HG03103 (cell line): ENCODE data around the gene ITGA6.

Experiments used
- ATAC-seq: cut with Tn5 transposase; IDR thresholded peaks from one replicate; pipeline ENCODE4 v1.9.1; 2021; ENCODE audit warnings: low read depth; ENCODE audit not compliant: unreplicated experiment

The ITGA6 gene

DNA sequence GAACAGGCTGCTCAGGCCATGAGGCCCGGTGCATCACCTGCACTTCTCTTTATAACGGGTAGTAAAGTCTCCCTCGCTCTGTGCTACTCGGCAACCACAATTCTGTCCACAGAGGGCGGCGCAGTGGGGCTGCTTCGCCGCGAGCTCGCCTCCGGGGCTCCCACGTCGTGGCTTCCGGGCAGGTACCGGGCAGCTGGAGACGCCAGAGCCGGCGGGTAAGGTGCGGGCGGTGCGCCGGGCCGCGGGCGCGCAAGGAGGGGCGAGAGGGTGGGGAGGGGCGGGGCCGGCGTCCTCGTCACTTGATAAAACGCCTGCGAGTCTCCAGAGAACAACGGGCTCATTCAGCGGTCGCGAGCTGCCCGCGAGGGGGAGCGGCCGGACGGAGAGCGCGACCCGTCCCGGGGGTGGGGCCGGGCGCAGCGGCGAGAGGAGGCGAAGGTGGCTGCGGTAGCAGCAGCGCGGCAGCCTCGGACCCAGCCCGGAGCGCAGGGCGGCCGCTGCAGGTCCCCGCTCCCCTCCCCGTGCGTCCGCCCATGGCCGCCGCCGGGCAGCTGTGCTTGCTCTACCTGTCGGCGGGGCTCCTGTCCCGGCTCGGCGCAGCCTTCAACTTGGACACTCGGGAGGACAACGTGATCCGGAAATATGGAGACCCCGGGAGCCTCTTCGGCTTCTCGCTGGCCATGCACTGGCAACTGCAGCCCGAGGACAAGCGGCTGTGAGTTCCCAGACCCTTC, at the start of gene ITGA6:
ITGA6 (plus strand) TSS at position 331 of the 734 bp plus-strand sequence.
- no peak for ATAC-seq

DNA sequence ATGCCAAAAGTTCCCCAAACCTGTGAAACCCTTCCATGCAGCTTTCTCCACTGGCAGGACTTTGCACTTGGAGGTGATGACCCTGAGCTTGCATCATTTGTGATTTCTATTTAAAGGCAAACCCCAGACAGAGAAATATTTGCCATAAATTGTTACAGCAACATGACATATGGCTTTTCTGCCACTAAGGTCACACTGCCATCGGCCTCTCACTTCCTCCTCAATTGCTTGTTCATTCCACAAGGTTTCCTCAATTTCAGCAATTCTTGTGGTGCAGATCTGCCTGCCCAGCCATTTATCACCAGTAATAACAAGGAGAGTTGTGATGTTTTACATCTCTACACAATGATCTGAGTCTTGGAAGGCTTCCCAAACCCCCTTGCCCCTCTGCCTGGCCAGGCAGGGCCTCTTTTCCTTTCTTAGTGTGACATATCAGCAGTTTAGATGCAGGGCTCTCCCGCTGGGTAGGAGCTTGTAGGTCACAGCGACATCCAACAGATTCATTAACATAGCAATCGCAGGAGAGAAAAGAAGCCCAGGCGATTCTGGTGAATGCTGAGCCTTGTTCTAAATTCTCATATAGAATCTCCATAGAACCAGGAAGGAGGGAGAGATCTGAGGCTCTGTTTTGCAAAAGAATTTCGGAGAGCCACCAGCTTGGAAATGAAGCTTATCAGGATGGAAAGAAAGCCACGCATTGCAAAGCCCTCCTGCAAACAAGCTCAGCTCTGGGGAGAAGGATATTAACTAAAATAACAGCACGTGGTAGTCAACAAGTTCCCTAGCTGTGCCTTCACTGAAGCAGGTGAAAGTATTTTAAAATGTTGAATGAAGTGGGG, 46.7 kb upstream of the ITGA6 start:
- ATAC-seq, result no peak

DNA sequence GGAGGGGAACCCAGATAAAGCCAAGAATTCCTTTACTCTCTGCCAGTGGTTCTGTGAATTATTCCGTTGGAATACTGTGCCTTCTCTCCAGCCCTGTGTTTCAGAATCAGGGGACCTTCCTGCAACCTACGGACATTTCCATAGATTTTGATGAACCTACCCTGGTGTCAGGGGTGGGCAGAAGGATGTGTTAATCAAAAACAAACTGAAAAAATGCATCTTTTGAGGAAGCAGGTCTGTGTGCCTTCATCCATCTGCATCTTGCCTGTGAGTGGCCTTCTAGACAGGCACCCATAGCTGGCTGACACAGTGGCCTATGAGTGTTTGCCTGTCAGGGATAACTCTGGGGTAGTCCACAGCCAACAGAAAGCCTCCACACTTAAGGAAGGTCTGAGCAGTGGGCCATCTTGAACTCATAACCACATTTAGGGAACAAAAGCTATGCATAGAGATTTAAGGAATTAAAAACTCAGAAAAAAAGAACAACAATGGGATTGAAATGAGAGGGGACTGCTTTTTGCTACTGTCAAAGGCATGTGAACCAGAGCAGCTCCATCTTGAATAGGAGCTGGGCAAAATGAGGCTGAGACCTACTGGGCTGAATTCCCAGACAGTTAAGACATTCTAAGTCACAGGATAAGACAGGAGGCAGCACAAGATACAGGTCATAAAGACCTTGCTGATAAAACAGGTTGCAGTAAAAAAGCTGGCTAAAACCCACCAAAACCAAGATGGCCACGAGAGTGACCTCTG, 45.9 kb upstream of the ITGA6 start:
- ATAC-seq, result no peak

DNA sequence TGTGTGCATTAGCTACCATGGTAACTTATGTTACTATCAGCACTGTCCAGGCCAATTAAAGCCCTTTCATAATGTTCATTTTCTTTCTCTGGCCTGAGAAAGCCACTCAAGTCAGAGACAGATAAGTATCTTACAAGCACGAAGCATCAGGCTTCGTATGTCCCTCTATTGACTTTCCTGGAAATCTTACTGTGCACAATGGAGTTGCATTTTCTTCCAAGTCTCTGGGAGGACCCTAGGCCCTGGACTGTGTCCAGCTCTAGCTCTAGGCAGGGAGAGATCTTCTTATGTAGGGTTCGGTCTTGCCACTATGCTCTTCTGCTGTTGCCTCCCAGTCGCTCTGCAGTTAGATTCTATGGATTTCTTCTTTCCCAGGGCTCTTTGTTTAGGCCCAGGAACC, 40.0 kb upstream of the ITGA6 start:
- no peak for ATAC-seq

DNA sequence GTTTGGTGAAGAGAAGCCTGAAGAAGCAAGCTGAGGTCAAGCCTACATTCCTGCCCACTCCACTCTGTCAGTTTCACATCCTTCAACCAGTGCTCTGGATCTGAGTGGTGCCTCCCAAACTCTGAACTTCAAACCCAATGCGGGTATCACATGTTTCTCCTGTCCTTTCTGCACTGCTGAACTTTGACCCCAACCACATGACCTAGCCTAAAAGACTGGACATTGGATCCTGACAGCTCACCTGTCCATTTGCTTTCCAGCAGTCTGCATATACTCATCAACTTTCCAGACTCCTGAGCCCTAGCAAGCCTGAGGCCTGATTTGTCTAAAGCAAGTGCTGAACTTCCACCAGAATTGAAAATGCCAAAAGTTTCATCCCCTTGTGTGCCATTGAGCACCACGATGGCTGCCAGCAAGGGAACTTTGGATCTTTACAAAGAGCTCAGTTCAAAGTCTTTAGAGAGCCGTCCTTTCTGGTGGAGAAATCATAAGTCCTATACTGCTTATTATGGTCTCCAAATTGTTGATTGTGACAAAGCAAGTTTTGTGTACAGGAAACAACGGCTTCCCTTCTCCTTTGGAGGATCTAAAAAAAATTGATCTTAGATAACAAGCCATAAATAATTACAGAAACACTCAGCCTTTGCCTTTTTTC, 37.6 kb upstream of the ITGA6 start:
- ATAC-seq, result no peak

DNA sequence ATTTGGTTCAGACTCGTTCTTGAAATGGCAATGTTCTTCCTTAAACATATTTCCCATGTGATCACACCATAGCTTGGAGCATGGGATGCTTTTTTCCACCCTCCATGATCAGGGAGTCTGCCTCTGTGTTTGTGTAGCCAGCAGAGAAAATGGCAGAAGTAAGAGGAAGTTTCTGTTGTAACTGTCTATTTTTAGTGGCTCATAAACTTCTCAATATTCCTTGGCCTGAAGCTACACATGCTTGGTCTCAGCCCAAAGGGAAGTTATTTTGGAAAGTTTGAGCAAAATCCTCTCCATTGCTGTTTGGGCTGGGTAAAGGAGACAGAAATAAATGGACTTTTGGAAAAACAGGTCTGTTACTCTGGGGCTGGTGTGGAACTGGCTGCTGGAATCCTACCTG, 33.4 kb upstream of the ITGA6 start:
- no peak for ATAC-seq

DNA sequence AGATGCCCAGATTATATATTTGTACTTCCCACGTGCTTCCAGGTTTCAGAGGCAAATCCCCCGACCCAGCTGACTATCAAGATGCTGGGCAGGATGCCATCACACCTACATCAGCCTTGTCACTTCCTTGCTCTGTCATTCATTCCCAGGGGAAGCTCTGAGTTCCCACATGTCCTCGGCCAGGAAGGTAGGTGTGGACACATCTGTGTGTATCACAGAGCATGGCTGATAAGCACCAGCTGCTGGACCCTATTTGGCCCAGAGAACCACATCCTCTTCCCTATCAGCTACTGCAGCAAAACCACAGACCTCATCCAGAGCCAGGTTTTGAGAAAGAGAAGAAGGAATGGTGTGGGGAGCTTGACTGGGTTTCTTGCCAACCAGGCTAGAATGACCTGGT, 31.9 kb upstream of the ITGA6 start:
- ATAC-seq, result no peak

DNA sequence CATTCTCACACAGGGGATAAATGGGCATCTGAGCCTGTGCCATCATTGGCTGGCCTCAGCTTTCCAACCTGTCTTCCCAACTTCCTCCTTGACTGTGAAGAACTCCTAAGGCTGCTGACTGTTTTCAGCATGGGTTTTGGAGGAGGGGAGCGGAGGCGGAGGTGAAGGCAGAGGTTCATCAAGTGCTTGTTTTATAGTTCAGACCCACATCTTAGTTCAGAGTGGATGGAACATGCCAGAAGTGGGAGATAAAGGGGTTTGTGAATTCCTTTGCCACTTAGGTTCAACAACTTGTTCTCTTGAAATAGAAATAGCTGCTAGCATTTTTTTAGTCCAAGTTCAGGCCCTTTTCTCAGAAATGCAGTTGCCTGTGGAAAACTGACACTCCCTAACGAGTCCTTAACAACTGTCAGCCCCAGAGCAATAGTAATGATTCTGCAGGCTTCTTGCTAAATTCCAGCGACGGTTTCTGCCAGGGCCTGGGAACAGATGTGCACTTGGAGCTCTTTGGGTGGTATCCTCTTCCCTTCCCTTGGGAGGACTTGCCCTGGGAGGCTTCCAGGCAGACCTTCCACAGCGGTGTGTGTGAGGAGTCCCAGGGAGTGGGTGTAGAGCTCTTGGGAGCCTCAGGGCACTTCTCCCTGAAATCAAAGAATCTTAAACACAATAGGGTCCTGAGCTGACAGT, 30.1 kb upstream of the ITGA6 start:
- no peak for ATAC-seq

DNA sequence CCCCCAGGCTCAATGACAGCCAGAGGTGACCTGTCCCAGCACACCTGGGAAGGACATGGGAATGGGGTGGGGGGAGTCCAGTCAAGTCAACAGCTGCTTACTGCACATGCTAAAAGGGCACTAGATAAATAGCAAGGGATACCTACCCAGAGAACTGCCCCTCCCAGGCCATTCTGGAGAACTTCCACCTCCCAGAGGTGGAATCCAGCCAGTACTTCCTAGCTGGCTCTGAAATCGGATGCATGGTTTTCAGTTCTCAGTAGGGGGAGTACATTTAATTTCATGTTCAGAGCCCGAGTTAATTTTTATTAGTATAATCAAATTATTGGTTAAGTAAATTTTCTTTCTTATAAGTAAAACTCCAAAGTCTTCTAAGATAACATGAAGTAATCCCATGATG, 28.9 kb upstream of the ITGA6 start:
- no peak for ATAC-seq

DNA sequence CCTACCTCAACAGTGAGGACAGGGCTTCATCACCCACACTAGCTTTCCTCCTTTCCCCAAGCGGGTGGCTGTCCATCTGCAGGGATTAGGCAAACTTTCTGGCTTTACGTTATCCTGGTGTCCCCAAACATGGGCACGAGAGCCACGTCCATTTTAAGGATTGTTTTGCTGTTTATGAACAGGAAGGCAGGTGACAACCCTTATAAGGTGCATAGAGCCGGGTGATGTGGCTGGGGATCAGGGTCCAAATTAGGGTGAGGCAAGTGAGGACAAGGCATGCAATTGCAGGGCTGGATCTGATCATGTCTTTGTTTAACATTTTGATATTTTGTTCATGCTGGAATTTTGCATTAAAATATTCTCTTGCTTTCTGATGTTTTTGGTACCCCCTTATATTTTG, 27.6 kb upstream of the ITGA6 start:
- no peak for ATAC-seq

DNA sequence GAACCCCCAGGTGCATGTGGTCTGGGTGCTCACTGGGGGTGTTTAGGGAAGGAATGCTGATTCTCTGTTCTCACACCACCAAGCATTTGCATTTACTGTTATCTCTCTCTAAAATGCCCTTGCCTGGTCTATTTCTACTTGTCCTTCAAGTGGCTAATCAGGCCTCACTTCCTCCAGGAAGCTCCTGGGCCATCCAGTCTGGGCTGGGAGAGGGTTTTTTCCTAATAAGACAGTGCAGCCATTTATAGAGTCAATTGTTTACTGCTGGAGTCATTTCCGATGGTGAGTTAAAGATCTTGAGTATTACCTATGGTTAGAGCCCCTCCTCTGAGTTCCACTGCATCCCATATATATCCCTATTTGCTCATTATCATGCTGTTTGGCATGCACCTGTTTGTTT, 25.2 kb upstream of the ITGA6 start:
- no peak for ATAC-seq

DNA sequence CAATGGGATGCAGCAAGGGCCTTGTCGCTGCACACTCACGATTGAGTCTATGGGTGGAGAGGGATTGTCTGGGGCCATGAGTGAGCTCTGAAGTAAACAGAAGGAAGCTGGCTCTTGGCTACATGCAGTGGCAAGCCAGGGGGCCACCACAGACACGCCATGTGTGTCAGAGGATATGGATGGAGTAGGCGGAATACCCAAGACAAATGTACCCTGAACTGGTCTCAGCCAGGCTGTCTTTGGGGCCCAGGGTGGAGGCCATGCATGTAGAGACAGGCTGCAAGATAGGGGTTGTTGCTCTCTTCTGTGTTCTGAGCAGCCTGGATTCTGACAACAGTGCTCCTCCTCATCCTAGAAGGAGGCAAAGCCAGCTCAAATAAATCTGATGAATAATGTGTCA, 24.0 kb upstream of the ITGA6 start:
- no peak for ATAC-seq

DNA sequence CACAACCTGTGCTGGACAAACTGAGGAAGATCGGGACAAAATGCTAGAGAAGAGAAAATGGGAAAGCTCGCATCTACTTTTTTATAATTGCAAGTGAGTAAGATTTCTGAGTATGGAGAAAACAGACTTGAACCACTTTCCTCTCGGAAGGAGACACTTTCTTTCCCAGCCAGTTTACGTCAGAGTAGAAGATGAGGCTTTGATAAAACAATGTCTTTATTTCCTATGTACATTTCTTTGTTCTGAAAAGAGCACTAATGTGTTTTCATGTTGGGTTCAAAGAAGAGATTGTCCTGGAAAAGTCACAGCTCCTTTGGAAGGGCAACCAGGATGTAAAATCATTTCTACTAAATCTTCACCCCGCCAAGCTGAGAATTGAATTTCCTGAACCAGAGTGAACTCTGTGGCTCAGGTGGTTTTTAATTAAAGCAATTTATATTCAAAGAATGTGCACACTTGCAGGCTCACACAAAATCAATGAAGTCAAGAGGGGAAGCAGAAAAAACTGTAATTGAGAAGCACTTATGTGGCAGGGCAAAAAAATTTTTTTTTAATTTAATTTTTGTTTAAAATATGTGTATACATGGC, 23.4 kb upstream of the ITGA6 start:
- no peak for ATAC-seq

DNA sequence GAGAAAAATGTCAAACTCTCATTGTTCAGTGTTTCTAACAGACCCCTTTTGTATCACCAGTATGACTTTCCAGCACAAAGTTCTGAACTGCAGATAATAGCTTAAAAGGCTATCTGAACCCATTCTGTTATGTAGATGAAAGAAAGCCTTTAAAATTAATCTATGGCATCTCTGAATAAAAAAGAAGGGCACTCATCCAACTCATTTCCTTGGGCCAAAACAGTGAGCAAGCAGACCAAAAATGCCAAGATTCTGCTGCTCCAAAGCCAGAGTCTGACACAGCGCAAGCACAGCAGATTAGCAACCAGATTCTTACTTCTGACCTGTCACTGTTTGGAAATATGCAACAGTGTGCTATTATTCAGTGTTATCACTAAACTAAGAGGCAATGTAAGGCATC, 22.6 kb upstream of the ITGA6 start:
- ATAC-seq, result no peak

DNA sequence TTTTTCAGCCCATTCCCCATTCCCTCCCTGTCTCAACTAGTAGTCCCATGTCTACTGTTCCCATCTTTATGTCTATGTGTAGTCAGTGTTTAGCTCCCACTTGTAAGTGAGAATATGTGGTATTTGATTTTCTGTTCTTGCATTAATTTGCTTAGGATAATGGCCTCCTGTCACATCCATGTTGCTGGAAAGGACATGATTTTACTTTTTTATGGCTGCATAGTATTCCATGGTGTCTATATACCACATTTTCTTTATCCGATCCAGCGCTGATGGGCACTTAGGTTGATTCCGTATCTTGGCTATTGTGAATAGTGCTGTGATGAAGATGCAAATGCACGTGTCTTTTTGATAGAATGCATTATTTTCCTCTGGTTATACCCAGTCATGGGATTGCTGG, 21.7 kb upstream of the ITGA6 start:
- ATAC-seq, result no peak

DNA sequence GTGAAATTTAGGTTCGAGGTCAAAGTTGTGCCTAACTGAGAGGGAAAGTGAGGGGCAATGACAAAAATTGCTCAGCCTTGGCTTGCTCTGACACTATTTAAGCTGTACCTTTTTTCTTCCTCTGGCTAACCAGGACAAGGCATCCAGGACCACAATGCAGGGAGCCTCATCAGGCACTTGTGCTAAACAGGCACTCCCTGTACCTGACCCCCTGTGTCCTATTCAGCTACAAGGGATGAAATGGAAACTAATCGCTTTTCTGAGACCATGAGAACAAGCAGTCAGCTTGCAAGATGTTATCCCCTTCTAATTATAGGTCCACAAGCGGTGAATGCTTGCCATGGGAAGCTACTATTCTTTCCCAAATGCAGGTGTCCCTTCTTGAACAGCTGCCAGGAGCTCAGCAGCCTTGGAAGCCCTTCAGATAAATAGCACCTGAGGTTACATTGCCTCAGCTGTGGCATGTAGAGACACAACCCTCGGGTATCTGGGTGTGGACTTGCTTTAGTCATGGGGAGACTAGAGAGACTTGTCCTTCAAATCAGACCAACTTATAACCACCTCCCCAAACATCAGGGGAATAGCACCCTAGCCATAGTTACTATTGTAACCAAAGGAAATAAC, 19.1 kb upstream of the ITGA6 start:
- ATAC-seq, result no peak

DNA sequence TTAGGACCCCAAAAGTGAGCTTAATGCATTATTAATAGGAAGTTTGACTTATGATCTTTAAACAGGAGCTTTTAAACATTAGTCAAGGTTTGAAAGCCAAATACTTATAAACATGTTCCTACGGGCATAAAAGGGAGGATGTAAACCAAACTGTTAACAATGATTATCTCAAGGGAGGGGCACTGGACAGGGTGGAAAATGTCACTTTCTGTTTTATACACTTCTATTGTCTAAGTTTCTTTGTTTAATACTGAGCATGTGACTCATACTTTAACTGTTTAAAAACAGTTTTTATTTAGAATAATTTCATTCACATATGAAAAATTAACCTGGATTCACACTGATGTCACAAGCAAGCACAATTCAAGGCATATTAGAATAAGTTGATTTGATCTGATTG, 18.3 kb upstream of the ITGA6 start:
- no peak for ATAC-seq

DNA sequence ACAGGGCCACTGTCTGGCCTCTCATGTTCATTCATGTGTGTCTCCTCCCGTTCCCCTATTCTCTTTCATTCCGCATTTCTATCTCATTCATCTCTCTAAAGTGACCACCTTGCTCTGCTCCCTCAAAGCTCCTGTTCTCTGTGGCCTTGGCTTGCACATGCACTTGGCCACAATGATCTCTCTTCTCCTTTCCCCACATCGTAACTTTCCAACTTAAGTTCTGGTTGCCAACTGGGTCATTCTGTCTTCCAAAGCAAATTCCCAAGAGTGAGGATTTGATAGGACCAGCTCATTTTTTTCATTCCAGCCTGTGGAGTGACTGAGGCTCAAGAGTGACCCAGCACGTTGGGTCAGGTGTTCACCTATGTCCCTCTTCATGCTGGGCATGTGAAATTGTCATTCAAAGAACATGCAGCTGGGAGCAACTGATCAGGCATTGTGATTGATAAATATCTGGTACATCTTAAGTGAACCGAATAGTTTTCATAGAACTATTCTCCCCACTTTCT, 14.3 kb upstream of the ITGA6 start:
- ATAC-seq, result no peak

DNA sequence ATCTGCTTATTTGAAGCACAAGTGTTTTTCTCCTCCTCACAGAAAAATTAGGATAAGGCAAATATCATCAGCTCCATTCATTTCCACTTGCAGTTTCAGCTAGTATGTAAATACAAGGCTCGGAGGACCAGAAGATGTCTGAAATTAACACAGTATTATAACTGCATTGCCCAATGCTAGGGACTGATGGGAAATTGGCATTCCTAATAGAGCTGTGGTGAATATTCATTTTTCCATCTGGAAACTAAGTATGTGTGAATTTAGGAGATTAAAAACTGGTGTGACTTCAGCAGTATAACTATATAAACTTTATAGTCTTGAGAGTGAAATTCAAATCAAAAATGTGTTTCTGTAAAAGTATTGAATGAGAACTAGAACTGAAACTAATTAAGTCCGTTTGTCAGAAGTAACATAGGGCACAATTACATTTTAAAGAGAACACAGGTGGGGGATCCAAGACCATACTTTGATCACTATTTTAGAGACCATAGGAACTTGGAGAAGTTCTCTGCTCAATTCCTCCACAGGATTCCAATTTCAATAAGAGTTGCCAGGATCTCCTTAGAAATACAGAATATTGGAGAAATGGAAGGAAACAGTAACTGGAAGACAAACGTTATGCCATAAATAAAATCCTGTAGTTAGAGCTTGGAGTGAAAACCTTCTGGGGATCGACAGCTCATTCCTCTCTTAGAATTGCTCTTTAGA, 12.1 kb upstream of the ITGA6 start:
- ATAC-seq, result no peak
